ENCODE data around the gene F3.
A peak's percentile ranks its signal among the peaks of the same experiment; 100 is the strongest.

DNA sequence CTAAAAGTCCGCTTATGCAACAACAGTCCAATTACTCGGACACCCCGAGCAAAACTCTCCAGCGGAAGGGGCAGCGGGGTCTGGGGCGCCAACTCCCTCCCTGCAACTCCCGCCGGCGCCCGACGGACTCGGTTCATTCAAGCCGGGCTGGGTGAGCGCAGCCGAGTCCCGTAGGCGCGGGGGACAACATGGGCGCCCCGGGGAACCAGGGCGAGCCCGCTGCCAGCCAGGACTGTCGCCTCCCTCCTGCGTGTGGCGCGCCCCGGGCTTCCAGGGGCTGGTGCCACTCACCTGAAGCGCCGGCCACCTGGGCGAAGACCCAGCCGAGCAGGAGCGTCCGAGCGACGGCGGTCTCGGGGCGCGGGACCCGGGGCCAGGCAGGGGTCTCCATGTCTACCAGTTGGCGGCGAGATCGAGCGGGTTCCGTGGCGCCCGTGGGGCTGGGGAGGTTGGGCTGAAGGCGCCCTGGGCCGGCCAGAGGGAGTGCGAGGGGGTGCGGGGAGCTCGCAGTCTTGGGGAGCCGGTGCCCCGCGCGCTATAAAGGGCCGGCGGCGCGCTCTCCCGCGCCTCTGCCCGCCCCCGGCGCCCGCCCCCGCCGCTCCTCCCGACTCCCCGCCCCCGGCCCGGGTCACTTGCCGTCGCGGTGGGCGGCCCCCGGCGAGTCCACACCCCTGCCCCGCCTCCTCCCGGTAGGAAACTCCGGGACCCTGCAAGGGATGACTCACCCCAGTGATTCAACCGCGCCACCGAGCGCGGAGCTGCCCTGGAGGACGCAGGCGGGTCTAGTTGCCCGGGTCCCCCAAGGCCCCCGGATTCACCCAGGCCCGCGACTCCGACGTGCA lies at the start of gene F3:
- TF ChIP-seq MED13 (CRISPR knock-in tag; IDR thresholded peaks at IDR 0.05) (peak; percentile 75; the same call in 1 of the 2 replicates), TBX2 (CRISPR knock-in tag; IDR thresholded peaks at IDR 0.05; ENCODE audit: borderline replicate concordance) (no peak; the same call in 1 of the 2 replicates), ZFX (CRISPR knock-in tag; IDR thresholded peaks at IDR 0.05; ENCODE audit: low read depth) (peak; percentile 75; the same call in 1 of the 2 replicates), ZNF75D (CRISPR knock-in tag; IDR thresholded peaks at IDR 0.05; ENCODE audit: borderline replicate concordance) (no peak), MXI1 (IDR thresholded peaks at IDR 0.05; ENCODE audit: borderline replicate concordance, low read depth, low read length) (no peak; the same call in 2 of the 3 replicates), POLR2A (IDR thresholded peaks at IDR 0.05; ENCODE audit: insufficient read depth in 1 of 2, low read depth in 2 of 2, low read length in 2 of 2) (peak; percentile 51 to 88), PLRG1 (conservative IDR thresholded peaks at IDR 0.05) (no peak), GTF2F1 (IDR thresholded peaks at IDR 0.05; ENCODE audit: low read length) (no peak), NKX3-1 (CRISPR knock-in tag; IDR thresholded peaks at IDR 0.05) (no peak), THRA (CRISPR knock-in tag; IDR thresholded peaks at IDR 0.05; ENCODE audit: borderline replicate concordance) (no peak), TAF15 (IDR thresholded peaks at IDR 0.05; ENCODE audit: low read depth, low read length, poor library complexity, severe bottlenecking) (no peak), ZNF121 (CRISPR knock-in tag; IDR thresholded peaks at IDR 0.05) (no peak; the same call in 1 of the 2 replicates)
